Uterus (tissue), 4 donors: Measurements from ENCODE around the gene RNASE8. TPM values are rescaled to one million over a fixed set of nuclear protein-coding genes. Genes with fewer than 3 reads are reported as not detected.

Source experiments
- DNase-seq, 2 donors: peaks; one replicate each; pipeline ENCODE4 v3.0.0-alpha.2; 2019 to 2020
- H3K27ac ChIP-seq, 2 donors: fragments of 200-600 bp; sonication (generic); 1 replicate in 1 of 2; 2 replicates in 1 of 2; pipeline ENCODE4 v1.5.1; 2016 to 2018
- H3K27me3 ChIP-seq, 2 donors: fragments of 200-600 bp; sonication (generic); one replicate each; pipeline ENCODE4 v1.5.1; 2018 to 2019; ENCODE audit warnings: control low read depth in 1 of 2
- H3K36me3 ChIP-seq, 2 donors: fragments of 200-600 bp; sonication (generic); one replicate each; pipeline ENCODE4 v1.5.1; 2019; ENCODE audit warnings: control low read depth in 1 of 2
- H3K4me1 ChIP-seq, 2 donors: fragments of 200-600 bp; sonication (generic); one replicate each; pipeline ENCODE4 v1.5.1; 2018 to 2019; ENCODE audit warnings: control low read depth in 1 of 2
- H3K4me3 ChIP-seq, 2 donors: fragments of 200-600 bp; sonication (generic); 1 replicate in 1 of 2; 2 replicates in 1 of 2; pipeline ENCODE4 v1.5.1; 2018 to 2019; ENCODE audit warnings: mild to moderate bottlenecking in 1 of 2
- H3K9me3 ChIP-seq, 2 donors: fragments of 200-600 bp; sonication (generic); one replicate each; pipeline ENCODE4 v1.5.1; 2019; ENCODE audit warnings: control low read depth in 1 of 2
- POLR2A ChIP-seq, 2 donors: fragments of 450-650 bp; IDR thresholded peaks; one replicate each; pipeline ENCODE4 v1.6.1; 2016; ENCODE audit warnings: antibody characterized with exemption in 2 of 2, mild to moderate bottlenecking in 1 of 2, moderate library complexity in 1 of 2
- intact Hi-C: fragments of 100-400 bp; cut with DNase I; formaldehyde crosslinking; loops from one replicate; pipeline ENCODE4 v1.15.1; 2023; ENCODE audit warnings: low total_unique reads
- total RNA-seq, 4 donors: library from RNA; depleted of rRNA in 3 of 4; stranded (reverse); fragments of >200 nt in 3 of 4; gene quantifications; one replicate each; pipeline versions ENCODE4 v1.1.0 to v1.2.4, GENCODE V29; 2014 to 2023
- TF ChIP-seq, protein P1 (sequence below), 4 experiments: fragments of 200-600 bp in 2 of 4; fragments of 450-650 bp in 2 of 4; sonication (generic) in 2 of 4; IDR thresholded peaks; one replicate each; pipeline ENCODE4 v1.5.1; 2016 to 2019; ENCODE audit warnings: antibody characterized with exemption in 4 of 4, mild to moderate bottlenecking in 2 of 4, moderate library complexity in 1 of 4
- donor health status: DM: yes; HTN: yes; CAD: no.

RNASE8 gene
- total RNA-seq, 4 donors from 2014 or later = not detected

DNA sequence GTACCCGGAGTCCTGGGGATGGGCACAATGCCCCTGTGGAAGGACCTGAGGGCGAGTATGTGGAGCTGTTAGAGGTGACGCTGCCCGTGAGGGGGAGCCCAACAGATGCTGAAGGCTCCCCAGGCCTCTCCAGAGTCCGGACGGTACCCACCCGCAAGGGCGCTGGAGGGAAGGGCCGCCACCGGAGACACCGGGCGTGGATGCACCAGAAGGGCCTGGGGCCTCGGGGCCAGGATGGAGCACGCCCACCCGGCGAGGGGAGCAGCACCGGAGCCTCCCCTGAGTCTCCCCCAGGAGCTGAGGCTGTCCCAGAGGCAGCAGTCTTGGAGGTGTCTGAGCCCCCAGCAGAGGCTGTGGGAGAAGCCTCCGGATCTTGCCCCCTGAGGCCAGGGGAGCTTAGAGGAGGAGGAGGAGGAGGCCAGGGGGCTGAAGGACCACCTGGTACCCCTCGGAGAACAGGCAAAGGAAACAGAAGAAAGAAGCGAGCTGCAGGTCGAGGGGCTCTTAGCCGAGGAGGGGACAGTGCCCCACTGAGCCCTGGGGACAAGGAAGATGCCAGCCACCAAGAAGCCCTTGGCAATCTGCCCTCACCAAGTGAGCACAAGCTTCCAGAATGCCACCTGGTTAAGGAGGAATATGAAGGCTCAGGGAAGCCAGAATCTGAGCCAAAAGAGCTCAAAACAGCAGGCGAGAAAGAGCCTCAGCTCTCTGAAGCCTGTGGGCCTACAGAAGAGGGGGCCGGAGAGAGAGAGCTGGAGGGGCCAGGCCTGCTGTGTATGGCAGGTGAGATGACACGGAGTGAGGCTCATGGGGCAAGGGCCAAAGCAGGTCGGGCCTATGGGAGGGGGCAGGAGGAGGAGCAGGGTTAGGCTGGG is 17.0 kb downstream of the RNASE8 start:
- intact Hi-C loops = no loop called here
- TF ChIP-seq, protein P1, sequence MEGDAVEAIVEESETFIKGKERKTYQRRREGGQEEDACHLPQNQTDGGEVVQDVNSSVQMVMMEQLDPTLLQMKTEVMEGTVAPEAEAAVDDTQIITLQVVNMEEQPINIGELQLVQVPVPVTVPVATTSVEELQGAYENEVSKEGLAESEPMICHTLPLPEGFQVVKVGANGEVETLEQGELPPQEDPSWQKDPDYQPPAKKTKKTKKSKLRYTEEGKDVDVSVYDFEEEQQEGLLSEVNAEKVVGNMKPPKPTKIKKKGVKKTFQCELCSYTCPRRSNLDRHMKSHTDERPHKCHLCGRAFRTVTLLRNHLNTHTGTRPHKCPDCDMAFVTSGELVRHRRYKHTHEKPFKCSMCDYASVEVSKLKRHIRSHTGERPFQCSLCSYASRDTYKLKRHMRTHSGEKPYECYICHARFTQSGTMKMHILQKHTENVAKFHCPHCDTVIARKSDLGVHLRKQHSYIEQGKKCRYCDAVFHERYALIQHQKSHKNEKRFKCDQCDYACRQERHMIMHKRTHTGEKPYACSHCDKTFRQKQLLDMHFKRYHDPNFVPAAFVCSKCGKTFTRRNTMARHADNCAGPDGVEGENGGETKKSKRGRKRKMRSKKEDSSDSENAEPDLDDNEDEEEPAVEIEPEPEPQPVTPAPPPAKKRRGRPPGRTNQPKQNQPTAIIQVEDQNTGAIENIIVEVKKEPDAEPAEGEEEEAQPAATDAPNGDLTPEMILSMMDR (IDR thresholded peaks at IDR 0.05) = no peak
- no peak for TF ChIP-seq POLR2A (IDR thresholded peaks at IDR 0.05)
- Histone ChIP-seq H3K36me3 (no peaks in the 10 kb centered on the region), H3K4me1 (no peaks in the 10 kb centered on the region), H3K9me3 (no peaks in the 10 kb centered on the region), H3K4me3 (no peak overlapping the region), H3K27ac (peak overlapping the region in 1 of 2 donors; percentile 13), H3K27me3 (no peaks in the 10 kb centered on the region)
- DNase-seq = no peak

DNA sequence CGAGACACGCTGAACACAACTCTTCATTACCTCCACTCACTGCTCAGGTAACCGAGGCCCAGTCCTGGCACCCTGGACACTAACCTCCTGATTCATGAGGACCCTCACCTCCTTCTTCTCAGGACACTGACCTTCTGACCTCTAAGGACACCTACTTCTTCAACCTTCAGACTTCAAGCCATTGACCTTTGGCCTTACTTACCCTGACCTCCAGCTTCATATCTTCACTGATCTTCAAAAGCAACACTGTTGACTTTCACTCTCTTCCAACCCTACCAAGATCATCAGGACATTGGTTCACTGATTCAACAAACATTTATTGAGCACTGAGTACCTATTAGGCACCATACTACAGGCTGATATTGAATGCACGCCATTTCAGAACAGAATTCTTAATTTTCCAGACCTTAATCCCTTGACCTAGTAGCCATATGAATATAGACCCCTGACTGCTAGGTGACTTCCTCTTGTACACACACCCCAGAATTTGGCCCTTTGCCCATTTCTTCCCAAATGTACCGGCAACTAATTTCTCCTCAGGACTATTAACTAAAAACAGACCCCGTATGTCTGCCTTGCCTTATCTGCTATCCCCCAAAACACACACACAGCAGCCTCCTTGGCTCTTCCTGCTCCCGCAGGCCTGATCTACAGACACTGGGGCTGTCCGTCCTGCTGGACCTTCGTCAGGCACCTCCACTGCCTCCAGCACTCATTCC is 18.3 kb downstream of the RNASE8 start:
- intact Hi-C loops = no loop called here
- no peak for DNase-seq
- no peaks in the 10 kb centered on the region for H3K27me3 ChIP-seq
- no peaks in the 10 kb centered on the region for H3K4me1 ChIP-seq
- no peaks in the 10 kb centered on the region for H3K9me3 ChIP-seq
- H3K4me3 ChIP-seq = no peak overlapping the region
- TF ChIP-seq POLR2A (IDR thresholded peaks at IDR 0.05) = no peak
- TF ChIP-seq, protein P1 (IDR thresholded peaks at IDR 0.05) = no peak
- no peak overlapping the region for H3K27ac ChIP-seq
- no peaks in the 10 kb centered on the region for H3K36me3 ChIP-seq

DNA sequence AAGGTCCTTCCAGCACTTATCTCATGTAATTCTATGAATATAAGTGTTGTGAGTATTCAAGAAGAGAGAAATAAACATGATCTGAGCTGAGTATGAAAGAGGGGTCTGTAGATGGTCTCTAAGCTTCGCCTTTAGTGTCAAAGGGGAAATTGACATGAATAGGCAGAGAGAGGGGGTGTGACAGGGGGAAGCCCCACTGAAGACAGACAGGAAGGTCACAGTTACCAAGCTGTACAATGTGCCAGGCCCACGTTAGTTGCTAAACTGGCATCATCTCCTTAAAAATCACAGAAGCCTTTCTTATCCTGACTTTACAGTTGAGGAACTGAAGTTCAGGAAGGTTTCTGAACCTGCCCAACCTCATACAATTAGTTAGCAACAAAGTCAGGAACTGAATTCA is 20.1 kb downstream of the RNASE8 start:
- no peaks in the 10 kb centered on the region for H3K9me3 ChIP-seq
- TF ChIP-seq POLR2A (IDR thresholded peaks at IDR 0.05) = no peak
- TF ChIP-seq, protein P1 (IDR thresholded peaks at IDR 0.05) = no peak
- no peak for DNase-seq
- no peak overlapping the region for H3K4me3 ChIP-seq
- H3K27me3 ChIP-seq = no peaks in the 10 kb centered on the region
- no peaks in the 10 kb centered on the region for H3K36me3 ChIP-seq
- intact Hi-C loops = no loop called here
- H3K27ac ChIP-seq = no peak overlapping the region
- no peaks in the 10 kb centered on the region for H3K4me1 ChIP-seq

DNA sequence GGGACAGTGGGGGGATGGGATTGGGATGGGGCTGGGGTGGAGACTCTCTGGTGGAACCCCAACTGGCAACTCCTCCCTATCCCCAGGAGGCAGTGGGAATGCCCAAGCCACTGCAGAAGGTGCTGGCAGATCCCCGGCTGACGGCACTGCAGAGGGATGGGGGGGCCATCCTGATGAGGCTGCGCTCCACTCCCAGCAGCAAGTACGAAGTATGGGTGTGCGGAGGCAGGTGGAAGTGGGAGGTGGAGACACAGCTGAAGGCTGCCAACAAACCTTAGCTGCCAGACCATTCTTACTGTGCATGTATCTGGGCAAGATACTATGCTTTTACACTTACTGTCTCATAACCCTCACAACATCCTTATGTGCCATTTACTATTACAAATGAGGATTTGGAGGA is 20.7 kb downstream of the RNASE8 start:
- Histone ChIP-seq H3K9me3 (no peaks in the 10 kb centered on the region), H3K4me3 (no peak overlapping the region), H3K27ac (no peak overlapping the region), H3K36me3 (no peaks in the 10 kb centered on the region), H3K4me1 (no peaks in the 10 kb centered on the region), H3K27me3 (no peaks in the 10 kb centered on the region)
- DNase-seq = no peak
- intact Hi-C loops = no loop called here
- TF ChIP-seq, protein P1 (IDR thresholded peaks at IDR 0.05) = no peak
- TF ChIP-seq POLR2A (IDR thresholded peaks at IDR 0.05) = no peak

DNA sequence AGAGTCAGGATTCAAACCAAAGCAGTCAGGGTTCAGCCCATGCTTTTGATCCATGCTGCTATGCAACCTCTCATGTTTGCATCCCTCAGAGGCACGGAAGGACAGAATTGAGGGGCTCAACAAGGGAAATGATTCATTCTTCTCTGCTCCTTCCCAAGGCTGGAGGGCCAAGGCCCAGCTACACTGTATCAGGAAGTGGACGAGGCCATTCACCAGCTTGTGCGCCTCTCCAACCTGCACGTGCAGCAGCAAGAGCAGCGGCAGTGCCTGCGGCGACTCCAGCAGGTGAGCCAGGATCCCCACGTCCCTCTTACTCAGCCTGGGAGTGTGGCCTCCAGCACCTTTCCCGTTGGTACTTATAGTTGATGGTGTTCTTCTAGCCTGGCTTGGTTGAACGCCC is 21.1 kb downstream of the RNASE8 start:
- no peaks in the 10 kb centered on the region for H3K36me3 ChIP-seq
- H3K27me3 ChIP-seq = no peaks in the 10 kb centered on the region
- H3K9me3 ChIP-seq = no peaks in the 10 kb centered on the region
- H3K4me3 ChIP-seq = no peak overlapping the region
- no peak overlapping the region for H3K27ac ChIP-seq
- H3K4me1 ChIP-seq = no peaks in the 10 kb centered on the region
- TF ChIP-seq, protein P1 (IDR thresholded peaks at IDR 0.05) = no peak
- TF ChIP-seq POLR2A (IDR thresholded peaks at IDR 0.05) = no peak
- intact Hi-C loops = no loop called here
- no peak for DNase-seq
